Measurements from ENCODE around the gene ISOC1. TPM values are rescaled to one million over a fixed set of nuclear protein-coding genes. Genes with fewer than 3 reads are reported as not detected.

Gene ISOC1
- total RNA-seq (2014; rRNA removed; shearing (Covaris generic)) (31.5 and 33.7 TPM in 2 replicates), polyA plus RNA-seq (2016; fragmentation: Nextera tagmentation; extraction: Ambion mirVana) (31.2 and 34.2 TPM in 2 replicates)
- long read RNA-seq, transcript ISOC1-201 (5 exons, 1,940 nt): major isoform, 38 of 40 reads
- long read RNA-seq, partial matches to known transcripts: 0 of 40 reads
- long read RNA-seq, other reads (novel, unspliced or antisense): 2 of 40 reads

GRCh38 chr5:129094087-129094923, at the start of gene ISOC1:
ISOC1 (plus strand) TSS chr5:129094749; CDS start chr5:129094767, 18 bp downstream.
- H3K36me3 ChIP-seq (ENCODE audit: insufficient read depth): no peaks in the 10 kb centered on the region
- Mint-ChIP-seq H3K4me1 (peaks cover 26% of the 10 kb centered on the region), H3K36me3 (ENCODE audit: low read depth) (no peaks in the 10 kb centered on the region), H3K4me3 (peak within 1 kb of the TSS; percentile 87), H3K27ac (0 out of 2 replicates have a peak within 1 kb of the TSS, but pooled peaks have one; percentile 41), H3K9me3 (no peaks in the 10 kb centered on the region), H3K27me3 (ENCODE audit: insufficient read depth, low read depth, poor library complexity) (peaks cover 9% of the 10 kb centered on the region)
- H3K4me3 ChIP-seq: peak within 1 kb of the TSS; percentile 88
- TF ChIP-seq EZH2 (IDR thresholded peaks at IDR 0.05; ENCODE audit: low read depth, unreplicated experiment): no peak
- TF ChIP-seq POLR2AphosphoS5 (IDR thresholded peaks at IDR 0.05; ENCODE audit: low read depth): peak; percentile 61
- peak; percentile 39; the same call in 1 of the 2 replicates for TF ChIP-seq CREB1 (CRISPR knock-in tag; IDR thresholded peaks at IDR 0.05; ENCODE audit: low read depth)
- peak in 1 of 2 experiments; percentile 34; a peak in 2 of 4 replicates for TF ChIP-seq CTCF (conservative IDR thresholded peaks at IDR 0.05; ENCODE audit: low read depth in 2 of 2)
- H3K27me3 ChIP-seq (ENCODE audit: insufficient read depth): peaks cover 43% of the 10 kb centered on the region
- H3K9me2 ChIP-seq (ENCODE audit: insufficient read depth): no peaks in the 10 kb centered on the region
- peaks cover 22% of the 10 kb centered on the region for H3K4me1 ChIP-seq (ENCODE audit: insufficient read depth)
- H3K27ac ChIP-seq (ENCODE audit: low read depth): 0 out of 2 replicates have a peak within 1 kb of the TSS, but pooled peaks have one; percentile 13
- H4K20me1 ChIP-seq (replicated peaks; ENCODE audit: insufficient read depth): peaks cover 24% of the 10 kb centered on the region
- peak within 1 kb of the TSS; percentile 74 for H3K4me2 ChIP-seq
- peaks cover 15% of the 10 kb centered on the region for H3K79me2 ChIP-seq (replicated peaks; ENCODE audit: insufficient read depth)
- no peaks in the 10 kb centered on the region for H3F3A ChIP-seq (replicated peaks; ENCODE audit: low read depth)
- ATAC-seq (peak; percentile 88), DNase-seq (ENCODE audit: low spot score) (peak; percentile 92)
- H2AFZ ChIP-seq: peak within 1 kb of the TSS; percentile 97

- no peaks in the 10 kb centered on the region for H3K79me2 ChIP-seq (replicated peaks; ENCODE audit: insufficient read depth)
- H3K4me1 Mint-ChIP-seq: no peaks in the 10 kb centered on the region
- no peak overlapping the region for H3K27ac ChIP-seq (ENCODE audit: low read depth)
- no peak for ATAC-seq
- H3K4me1 ChIP-seq (ENCODE audit: insufficient read depth): no peaks in the 10 kb centered on the region
- H3K9me2 ChIP-seq (ENCODE audit: insufficient read depth): peaks cover 3% of the 10 kb centered on the region; the same call in 1 of the 2 replicates
- no peaks in the 10 kb centered on the region; the same call in 2 of the 3 replicates for H3K36me3 Mint-ChIP-seq (ENCODE audit: low read depth)
- no peaks in the 10 kb centered on the region for H3K27me3 ChIP-seq (ENCODE audit: insufficient read depth)
- H3K9me3 Mint-ChIP-seq: peaks cover 8% of the 10 kb centered on the region; the same call in 2 of the 3 replicates
- no peak for DNase-seq (ENCODE audit: low spot score)
- H4K20me1 ChIP-seq (replicated peaks; ENCODE audit: insufficient read depth): no peaks in the 10 kb centered on the region
- no peak overlapping the region for H3K4me3 ChIP-seq
- H3K4me2 ChIP-seq: no peak overlapping the region
- no peak overlapping the region for H3K4me3 Mint-ChIP-seq
- no peaks in the 10 kb centered on the region for H3F3A ChIP-seq (replicated peaks; ENCODE audit: low read depth)
- no peak for TF ChIP-seq REST (IDR thresholded peaks at IDR 0.05; ENCODE audit: unreplicated experiment)
- TF ChIP-seq CREB1 (CRISPR knock-in tag; IDR thresholded peaks at IDR 0.05; ENCODE audit: low read depth): no peak
- no peak for TF ChIP-seq EZH2 (IDR thresholded peaks at IDR 0.05; ENCODE audit: low read depth, unreplicated experiment)
- no peak overlapping the region for H2AFZ ChIP-seq
- H3K27me3 Mint-ChIP-seq (ENCODE audit: insufficient read depth, low read depth, poor library complexity): peaks cover 2% of the 10 kb centered on the region
- no peaks in the 10 kb centered on the region for H3K36me3 ChIP-seq (ENCODE audit: insufficient read depth)
- H3K27ac Mint-ChIP-seq: no peak overlapping the region
These were observed 48.4 kb upstream of the ISOC1 start for GRCh38 chr5:129046151-129046550.

All from GM23338 (cell line).